Osteocyte (in vitro differentiated cells): ENCODE data around the gene RNF166. TPM values are rescaled to one million over a fixed set of nuclear protein-coding genes. Genes with fewer than 3 reads are reported as not detected.

ENCODE experiments used
- DNase-seq: peaks from one replicate; pipeline ENCODE4 v3.0.0; 2021; ENCODE audit warnings: mixed read lengths; ENCODE audit not compliant: unreplicated experiment; ENCODE audit errors: extremely low spot score
- H3K27ac Mint-ChIP-seq: one replicate; pipeline ENCODE4 v1.8.0; 2021; ENCODE audit warnings: mild to moderate bottlenecking, mixed read lengths; ENCODE audit not compliant: unreplicated experiment
- H3K27me3 Mint-ChIP-seq: one replicate; pipeline ENCODE4 v1.8.0; 2021; ENCODE audit warnings: mixed read lengths; ENCODE audit not compliant: unreplicated experiment
- H3K36me3 Mint-ChIP-seq: one replicate; pipeline ENCODE4 v1.8.0; 2021; ENCODE audit warnings: mixed read lengths; ENCODE audit not compliant: unreplicated experiment
- H3K4me1 Mint-ChIP-seq: one replicate; pipeline ENCODE4 v1.8.0; 2021; ENCODE audit warnings: mixed read lengths; ENCODE audit not compliant: unreplicated experiment
- H3K4me3 Mint-ChIP-seq: one replicate; pipeline ENCODE4 v1.8.0; 2021; ENCODE audit warnings: mild to moderate bottlenecking, moderate library complexity, mixed read lengths; ENCODE audit not compliant: unreplicated experiment
- H3K9me3 Mint-ChIP-seq: one replicate; pipeline ENCODE4 v1.8.0; 2021; ENCODE audit warnings: mixed read lengths; ENCODE audit not compliant: unreplicated experiment
- total RNA-seq: library from RNA; stranded (reverse); gene quantifications from 2 replicates; pipeline ENCODE4 v1.2.1, GENCODE V29; 2021
- TF ChIP-seq, protein P1 (sequence below): fragments of 200-600 bp; sonication (generic); IDR thresholded peaks from 2 replicates; pipeline ENCODE4 v1.5.0; 2021; ENCODE audit warnings: antibody characterized with exemption, mild to moderate bottlenecking, moderate library complexity

Gene RNF166
- total RNA-seq, 1 donor from 2014 or later: 17.2 TPM

DNA sequence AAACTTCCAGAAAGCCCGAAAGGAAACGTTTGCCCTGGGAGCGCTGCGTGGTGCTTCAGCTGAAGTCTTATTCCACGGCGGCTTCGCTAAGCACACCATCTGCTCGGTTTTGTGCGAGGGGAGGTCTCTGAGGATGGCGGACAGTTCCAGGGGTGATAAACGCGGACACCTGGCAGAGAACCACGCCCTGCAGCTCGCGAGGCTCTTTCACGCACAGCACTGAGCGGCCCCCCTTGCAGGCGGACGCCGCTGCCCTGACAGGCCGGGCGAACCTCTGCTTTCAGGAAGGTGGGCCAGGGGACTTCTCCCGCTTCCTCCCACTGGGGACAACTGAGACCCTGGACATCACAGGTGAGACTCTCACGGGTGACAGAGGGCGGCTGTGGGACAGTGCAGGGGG, 47.0 kb downstream of the RNF166 start:
- no peak overlapping the region for H3K27ac Mint-ChIP-seq
- peaks cover 16% of the 10 kb centered on the region for H3K4me1 Mint-ChIP-seq
- TF ChIP-seq, protein P1, sequence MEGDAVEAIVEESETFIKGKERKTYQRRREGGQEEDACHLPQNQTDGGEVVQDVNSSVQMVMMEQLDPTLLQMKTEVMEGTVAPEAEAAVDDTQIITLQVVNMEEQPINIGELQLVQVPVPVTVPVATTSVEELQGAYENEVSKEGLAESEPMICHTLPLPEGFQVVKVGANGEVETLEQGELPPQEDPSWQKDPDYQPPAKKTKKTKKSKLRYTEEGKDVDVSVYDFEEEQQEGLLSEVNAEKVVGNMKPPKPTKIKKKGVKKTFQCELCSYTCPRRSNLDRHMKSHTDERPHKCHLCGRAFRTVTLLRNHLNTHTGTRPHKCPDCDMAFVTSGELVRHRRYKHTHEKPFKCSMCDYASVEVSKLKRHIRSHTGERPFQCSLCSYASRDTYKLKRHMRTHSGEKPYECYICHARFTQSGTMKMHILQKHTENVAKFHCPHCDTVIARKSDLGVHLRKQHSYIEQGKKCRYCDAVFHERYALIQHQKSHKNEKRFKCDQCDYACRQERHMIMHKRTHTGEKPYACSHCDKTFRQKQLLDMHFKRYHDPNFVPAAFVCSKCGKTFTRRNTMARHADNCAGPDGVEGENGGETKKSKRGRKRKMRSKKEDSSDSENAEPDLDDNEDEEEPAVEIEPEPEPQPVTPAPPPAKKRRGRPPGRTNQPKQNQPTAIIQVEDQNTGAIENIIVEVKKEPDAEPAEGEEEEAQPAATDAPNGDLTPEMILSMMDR: no peak
- H3K27me3 Mint-ChIP-seq: no peaks in the 10 kb centered on the region
- H3K9me3 Mint-ChIP-seq: no peaks in the 10 kb centered on the region
- no peak overlapping the region for H3K4me3 Mint-ChIP-seq
- peaks cover 5% of the 10 kb centered on the region for H3K36me3 Mint-ChIP-seq
- DNase-seq: no peak

DNA sequence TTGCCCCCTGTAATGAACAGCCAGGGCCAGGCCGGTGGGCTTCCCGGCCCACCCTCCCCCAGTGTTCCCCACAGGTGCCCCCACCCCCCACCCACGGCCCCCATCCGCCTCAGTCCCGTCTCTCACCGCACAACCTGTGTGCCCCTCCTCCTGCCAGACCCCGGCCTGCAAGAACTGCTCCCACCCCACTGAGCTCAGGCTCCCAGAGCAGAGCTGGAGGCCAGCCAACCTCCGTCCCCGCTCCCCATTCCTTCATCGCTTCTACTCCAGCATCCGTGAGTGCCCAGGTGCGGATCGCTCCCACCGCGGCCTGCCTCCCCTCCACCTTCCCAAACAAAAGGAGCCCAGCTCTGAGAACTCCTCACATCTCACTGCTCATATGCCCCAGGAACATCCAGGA, 47.5 kb downstream of the RNF166 start:
- TF ChIP-seq, protein P1: no peak
- Mint-ChIP-seq H3K4me1 (peaks cover 13% of the 10 kb centered on the region), H3K27me3 (no peaks in the 10 kb centered on the region), H3K36me3 (peaks cover 5% of the 10 kb centered on the region), H3K4me3 (no peak overlapping the region), H3K9me3 (no peaks in the 10 kb centered on the region), H3K27ac (no peak overlapping the region)
- no peak for DNase-seq

DNA sequence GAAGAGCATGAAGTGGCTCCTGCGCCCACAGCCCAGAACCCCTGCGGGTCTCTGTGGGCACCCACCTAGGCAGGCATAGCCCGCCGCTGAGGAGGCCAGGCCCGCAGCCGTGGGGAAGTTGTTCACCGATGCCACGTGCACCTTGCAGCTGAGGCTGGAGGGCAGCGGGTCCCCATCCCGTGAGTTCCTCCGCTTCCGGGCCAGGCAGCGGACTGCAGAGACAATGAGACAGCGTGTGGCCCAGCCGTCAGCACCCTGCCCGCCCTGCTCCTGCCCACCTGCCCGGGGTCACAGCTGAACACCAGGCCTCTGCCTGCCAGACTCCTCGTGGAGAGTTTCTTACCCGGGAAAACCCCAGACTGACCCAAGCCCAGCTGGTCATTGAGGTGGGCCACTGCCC, 48.8 kb downstream of the RNF166 start:
- Mint-ChIP-seq H3K27me3 (no peaks in the 10 kb centered on the region), H3K9me3 (no peaks in the 10 kb centered on the region), H3K27ac (no peak overlapping the region), H3K4me1 (peaks cover 13% of the 10 kb centered on the region), H3K36me3 (peaks cover 7% of the 10 kb centered on the region), H3K4me3 (no peak overlapping the region)
- DNase-seq: no peak
- TF ChIP-seq, protein P1: no peak

DNA sequence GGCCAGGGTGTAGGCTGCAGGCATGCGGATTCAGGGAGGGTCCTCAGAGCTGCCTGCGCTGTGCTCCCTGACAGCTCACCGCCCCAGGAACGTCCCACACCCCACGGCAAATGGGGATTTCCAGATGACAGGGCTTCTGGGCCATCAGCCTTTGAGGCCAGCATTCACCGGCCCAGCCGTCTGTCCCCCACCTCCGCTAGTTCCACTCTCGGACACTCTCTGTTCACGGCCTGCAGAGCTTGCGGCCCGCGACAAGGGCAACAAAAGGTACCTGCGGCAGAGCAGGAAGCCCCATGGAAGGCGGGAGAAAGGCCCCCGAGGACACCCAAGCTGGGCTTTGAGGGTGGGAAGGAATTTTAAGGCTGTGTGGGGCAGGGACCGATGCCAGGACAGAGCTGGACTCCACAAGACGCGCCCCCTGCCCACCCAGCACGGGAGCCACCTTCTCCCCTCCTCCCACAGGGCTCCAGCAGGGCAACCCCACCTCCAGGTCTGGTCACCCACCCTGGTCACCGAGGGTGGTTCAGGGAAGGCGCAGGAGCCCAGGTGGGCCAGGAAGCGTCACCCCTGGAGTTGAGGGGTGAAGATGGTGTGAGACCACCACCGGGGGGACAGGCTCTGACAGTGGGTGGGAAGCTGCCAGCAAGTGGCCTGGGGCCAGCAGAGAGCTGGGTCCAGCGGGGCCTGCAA, 49.8 kb downstream of the RNF166 start:
- Mint-ChIP-seq H3K4me1 (peaks cover 8% of the 10 kb centered on the region), H3K27me3 (no peaks in the 10 kb centered on the region), H3K9me3 (no peaks in the 10 kb centered on the region), H3K27ac (no peak overlapping the region), H3K4me3 (no peak overlapping the region), H3K36me3 (peaks cover 7% of the 10 kb centered on the region)
- TF ChIP-seq, protein P1: no peak
- no peak for DNase-seq

DNA sequence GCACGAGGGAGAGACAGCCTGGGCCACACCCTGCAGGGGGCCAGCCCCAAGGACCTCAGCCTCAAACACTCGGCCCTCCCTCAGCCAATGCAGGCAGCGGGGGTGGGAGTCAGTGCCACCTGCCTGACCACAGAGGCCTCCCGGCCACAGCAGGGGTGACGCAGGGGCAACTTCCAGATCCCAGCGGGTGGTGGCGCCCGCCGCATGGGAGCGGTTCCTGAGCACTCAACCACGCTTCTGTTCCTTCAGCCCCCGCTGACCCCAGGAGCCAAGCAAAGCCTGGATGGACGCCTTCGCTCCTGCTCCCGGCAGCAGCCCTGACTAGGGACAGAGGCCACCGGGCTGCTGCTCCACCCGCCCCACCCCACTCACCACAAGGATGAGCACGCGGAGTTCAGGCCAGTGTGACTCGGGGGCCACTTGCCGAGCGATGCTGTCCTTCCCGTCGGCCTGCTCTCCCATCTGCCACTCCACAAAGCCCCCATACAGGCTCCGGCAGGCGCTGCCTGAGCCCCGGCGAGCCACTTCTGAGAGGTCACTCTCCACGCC, 50.4 kb downstream of the RNF166 start:
- peaks cover 7% of the 10 kb centered on the region for H3K36me3 Mint-ChIP-seq
- H3K4me3 Mint-ChIP-seq: no peak overlapping the region
- no peak overlapping the region for H3K27ac Mint-ChIP-seq
- TF ChIP-seq, protein P1: no peak
- H3K4me1 Mint-ChIP-seq: peaks cover 7% of the 10 kb centered on the region
- H3K9me3 Mint-ChIP-seq: no peaks in the 10 kb centered on the region
- DNase-seq: no peak
- no peaks in the 10 kb centered on the region for H3K27me3 Mint-ChIP-seq
